Kidney glomerular epithelial cell (primary cell): ENCODE data around the gene MTG1.

Experiments
- DNase-seq: peaks from one replicate; lab custom pipeline; 2025; lab: John Stamatoyannopoulos, UW

MTG1 gene

GRCh38 chr10:133452453-133452852, 58.5 kb downstream of the MTG1 start:
- DNase-seq: no peak

- DNase-seq: no peak
These were observed 59.7 kb downstream of the MTG1 start, which contains the start of gene SCART1 for GRCh38 chr10:133453516-133454203. TSS of gene SCART1 (plus strand) at chr10:133453945. CDS start at chr10:133453998, 53 bp downstream.

- DNase-seq: no peak
These were observed 60.4 kb downstream of the MTG1 start for GRCh38 chr10:133454204-133454893.

GRCh38 chr10:133455196-133455595, 61.2 kb downstream of the MTG1 start:
- no peak for DNase-seq

- no peak for DNase-seq
These were observed 61.7 kb downstream of the MTG1 start for GRCh38 chr10:133455611-133456031.

- DNase-seq: no peak
These were observed 62.3 kb downstream of the MTG1 start for GRCh38 chr10:133456041-133456951.

GRCh38 chr10:133457100-133457841, 63.3 kb downstream of the MTG1 start:
- DNase-seq: no peak

- no peak for DNase-seq
These were observed 64.2 kb downstream of the MTG1 start for GRCh38 chr10:133458021-133458709.

GRCh38 chr10:133458710-133459453, 64.9 kb downstream of the MTG1 start:
- DNase-seq: no peak

GRCh38 chr10:133459454-133460207, 65.7 kb downstream of the MTG1 start:
- no peak for DNase-seq

- no peak for DNase-seq
These were observed 66.3 kb downstream of the MTG1 start for GRCh38 chr10:133460208-133460769.

- no peak for DNase-seq
These were observed 67.1 kb downstream of the MTG1 start for GRCh38 chr10:133461027-133461426.

GRCh38 chr10:133461841-133462240, 67.9 kb downstream of the MTG1 start:
- DNase-seq: no peak

GRCh38 chr10:133462512-133463305, 68.8 kb downstream of the MTG1 start:
- DNase-seq: no peak

GRCh38 chr10:133464582-133465031, 70.7 kb downstream of the MTG1 start:
- DNase-seq: no peak

- DNase-seq: no peak
These were observed 71.4 kb downstream of the MTG1 start for GRCh38 chr10:133465191-133465949.

- DNase-seq: no peak
These were observed 72.1 kb downstream of the MTG1 start for GRCh38 chr10:133465950-133466474.
